ENCODE measurements around the gene PTCD3.

GRCh38 chr2:86189782-86190416, 83.9 kb downstream of the PTCD3 start:
- TF ChIP-seq CTCF (IDR thresholded peaks at IDR 0.05) = no peak
- TF ChIP-seq POLR2A (IDR thresholded peaks at IDR 0.05) = no peak
